IPS-18a (cell line): Measurements from ENCODE around the gene GPR18.

Source experiments
- H3K27ac ChIP-seq: one replicate; pipeline ENCODE4 v1.5.1; 2013; ENCODE audit warnings: low read length
- H3K27me3 ChIP-seq: one replicate; pipeline ENCODE4 v1.6.1; 2013; ENCODE audit warnings: mild to moderate bottlenecking, low read length; ENCODE audit not compliant: control insufficient read depth, insufficient read depth
- H3K36me3 ChIP-seq: one replicate; pipeline ENCODE4 v1.6.1; 2013; ENCODE audit warnings: low read depth, low read length; ENCODE audit not compliant: control insufficient read depth
- H3K4me1 ChIP-seq: one replicate; pipeline ENCODE4 v1.6.1; 2013; ENCODE audit warnings: low read depth, low read length; ENCODE audit not compliant: control insufficient read depth
- H3K4me3 ChIP-seq: one replicate; pipeline ENCODE4 v1.5.1; 2013; ENCODE audit warnings: low read length
- H3K9ac ChIP-seq: one replicate; pipeline ENCODE4 v1.6.1; 2013; ENCODE audit warnings: mild to moderate bottlenecking, low read length, moderate library complexity
- H3K9me3 ChIP-seq: one replicate; pipeline ENCODE4 v1.6.1; 2013; ENCODE audit warnings: low read depth, low read length; ENCODE audit not compliant: control insufficient read depth

The GPR18 gene

DNA sequence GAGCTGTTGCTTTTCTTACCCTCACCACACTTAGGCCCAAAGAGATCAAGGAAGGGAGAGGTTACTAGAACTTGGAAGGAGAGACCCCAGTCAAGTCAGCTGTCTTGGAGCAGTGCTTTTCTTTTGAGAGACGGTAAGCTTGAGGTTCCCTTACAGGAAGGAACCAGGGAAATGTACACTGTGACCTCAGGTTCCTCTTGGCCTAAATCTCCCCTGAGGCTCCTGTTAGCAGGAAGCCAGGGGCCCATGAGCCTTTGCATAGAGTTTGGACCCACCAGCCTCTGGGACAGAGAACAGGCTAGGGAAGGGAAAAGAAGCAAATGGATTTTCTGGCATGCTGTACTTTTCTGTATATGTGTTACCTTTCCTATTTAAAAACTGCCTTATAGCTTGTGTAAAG lies 5.9 kb upstream of the GPR18 start:
- Histone ChIP-seq H3K27ac (no peak overlapping the region), H3K36me3 (peaks cover 13% of the 10 kb centered on the region), H3K9me3 (no peaks in the 10 kb centered on the region), H3K4me3 (no peak overlapping the region), H3K27me3 (no peaks in the 10 kb centered on the region), H3K9ac (no peak overlapping the region), H3K4me1 (no peaks in the 10 kb centered on the region)

DNA sequence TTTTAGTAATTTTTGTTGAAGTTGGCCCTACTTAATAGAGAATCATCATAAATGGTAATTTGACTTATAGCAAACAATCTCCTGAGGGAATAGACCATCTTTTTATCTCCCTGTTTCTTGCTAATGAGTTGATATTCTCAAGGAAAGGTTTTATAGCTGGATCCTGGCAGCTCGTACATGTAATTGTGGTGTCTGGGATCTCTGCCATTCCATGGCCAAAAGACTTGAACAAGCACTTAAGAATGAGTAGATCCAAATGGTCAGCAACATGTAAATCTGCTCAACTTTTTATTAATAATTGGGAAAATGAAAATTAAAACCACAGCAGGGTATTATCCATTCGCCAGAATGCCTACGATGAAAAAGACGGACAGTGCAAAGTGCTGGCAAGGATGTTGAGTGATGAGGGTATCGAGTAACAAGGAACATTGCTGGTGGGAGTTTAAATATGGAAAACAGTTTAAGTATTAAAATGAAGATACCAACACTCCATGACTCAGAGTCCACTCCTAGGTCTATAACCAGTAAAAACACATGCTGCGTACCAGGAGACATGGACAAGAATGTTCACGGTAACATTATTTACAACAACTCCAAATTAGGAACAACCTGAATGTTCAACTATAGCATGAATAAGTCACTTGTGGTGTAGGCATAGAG lies 5.1 kb upstream of the GPR18 start:
- H3K36me3 ChIP-seq = peaks cover 13% of the 10 kb centered on the region
- H3K9me3 ChIP-seq = no peaks in the 10 kb centered on the region
- no peaks in the 10 kb centered on the region for H3K4me1 ChIP-seq
- H3K27ac ChIP-seq = no peak overlapping the region
- H3K4me3 ChIP-seq = no peak overlapping the region
- no peaks in the 10 kb centered on the region for H3K27me3 ChIP-seq
- no peak overlapping the region for H3K9ac ChIP-seq

DNA sequence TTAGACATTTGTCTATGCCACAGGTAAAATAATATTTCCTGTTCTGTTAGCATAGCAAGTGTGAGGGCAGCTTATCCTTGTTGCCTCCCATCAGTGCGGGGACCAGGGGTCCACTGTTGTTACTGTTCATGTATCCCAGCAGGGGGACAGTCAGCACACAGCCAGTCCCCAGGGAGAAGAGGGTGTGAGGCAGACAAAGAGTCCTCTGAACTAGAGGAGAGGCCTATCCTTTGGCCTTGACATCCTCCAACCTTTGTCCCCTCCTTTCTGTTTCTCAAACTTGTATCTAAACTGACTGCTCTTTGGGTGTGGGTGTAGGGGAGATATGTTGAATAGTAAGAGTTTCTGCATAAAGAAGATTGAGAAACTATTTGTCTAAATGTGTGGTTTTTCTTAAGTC lies 2.9 kb upstream of the GPR18 start:
- no peaks in the 10 kb centered on the region for H3K27me3 ChIP-seq
- no peaks in the 10 kb centered on the region for H3K4me1 ChIP-seq
- H3K9me3 ChIP-seq = no peaks in the 10 kb centered on the region
- no peak overlapping the region for H3K9ac ChIP-seq
- peaks cover 7% of the 10 kb centered on the region for H3K36me3 ChIP-seq
- H3K4me3 ChIP-seq = no peak overlapping the region
- H3K27ac ChIP-seq = no peak overlapping the region

DNA sequence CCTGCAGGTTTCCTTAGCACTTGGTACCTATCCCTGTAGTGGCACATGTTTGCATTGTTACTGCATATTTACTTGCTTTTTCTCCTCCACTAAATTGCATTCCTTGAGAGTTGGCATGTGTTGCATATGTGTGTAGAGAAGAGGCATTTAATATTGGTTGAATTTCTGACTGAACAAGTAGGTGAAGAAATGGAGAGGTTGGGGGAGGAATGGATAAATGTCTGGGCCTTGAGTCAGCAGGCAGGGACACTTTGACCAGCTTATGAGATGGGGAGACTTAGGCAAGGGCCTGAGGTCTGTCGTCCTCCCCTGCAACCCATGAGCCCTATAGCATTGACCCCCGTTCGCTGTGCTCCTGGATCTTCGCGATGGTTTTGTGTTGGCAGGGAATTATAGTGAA lies 2.0 kb upstream of the GPR18 start:
- Histone ChIP-seq H3K27ac (no peak overlapping the region), H3K9me3 (no peaks in the 10 kb centered on the region), H3K36me3 (peaks cover 10% of the 10 kb centered on the region), H3K27me3 (no peaks in the 10 kb centered on the region), H3K9ac (no peak overlapping the region), H3K4me3 (no peak overlapping the region), H3K4me1 (no peaks in the 10 kb centered on the region)

DNA sequence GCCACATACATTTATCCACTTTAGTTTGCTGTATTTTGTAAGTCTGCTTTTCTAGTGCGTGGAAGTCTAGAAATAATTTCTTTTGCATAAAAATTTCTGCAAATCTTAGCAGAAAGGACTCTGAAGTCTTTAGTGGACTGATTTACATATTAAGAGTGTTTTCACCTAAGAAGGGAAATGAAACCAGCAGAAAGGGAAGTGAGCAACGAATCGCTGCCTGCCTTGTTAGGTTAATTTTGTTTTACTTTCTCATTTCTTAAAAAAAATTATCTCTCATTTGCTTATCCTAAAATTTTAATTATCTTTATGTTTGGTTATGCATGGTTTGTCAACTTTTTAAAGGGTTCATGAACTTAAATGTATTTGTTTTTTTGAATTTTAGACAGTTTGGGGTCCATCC lies 767 bp upstream of the GPR18 start:
- H3K27ac ChIP-seq = no peak overlapping the region
- H3K9ac ChIP-seq = no peak overlapping the region
- H3K36me3 ChIP-seq = peaks cover 14% of the 10 kb centered on the region
- H3K4me1 ChIP-seq = no peaks in the 10 kb centered on the region
- H3K4me3 ChIP-seq = no peak overlapping the region
- no peaks in the 10 kb centered on the region for H3K9me3 ChIP-seq
- H3K27me3 ChIP-seq = no peaks in the 10 kb centered on the region

DNA sequence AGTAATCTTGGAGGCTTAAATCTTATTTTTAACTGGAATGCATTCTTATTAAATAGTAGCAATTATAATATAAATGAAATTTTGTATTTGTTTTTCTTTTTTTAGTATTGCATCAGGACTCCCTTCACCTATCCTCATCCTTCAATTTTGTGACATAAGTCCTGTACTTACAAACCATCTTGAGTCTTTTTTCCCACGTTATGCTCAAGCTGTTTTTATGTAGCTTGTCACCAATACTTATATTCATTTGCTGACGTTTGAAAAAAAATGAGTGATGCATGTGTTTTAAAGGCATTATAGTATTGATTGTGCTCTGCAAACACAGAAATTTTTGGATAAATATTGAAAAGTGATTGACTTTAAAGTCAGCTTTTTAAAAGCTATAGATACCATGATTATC lies 888 bp downstream of the GPR18 start:
- Histone ChIP-seq H3K27ac (no peak overlapping the region), H3K9ac (no peak overlapping the region), H3K4me1 (no peaks in the 10 kb centered on the region), H3K36me3 (peaks cover 14% of the 10 kb centered on the region), H3K4me3 (no peak overlapping the region), H3K27me3 (no peaks in the 10 kb centered on the region), H3K9me3 (no peaks in the 10 kb centered on the region)

DNA sequence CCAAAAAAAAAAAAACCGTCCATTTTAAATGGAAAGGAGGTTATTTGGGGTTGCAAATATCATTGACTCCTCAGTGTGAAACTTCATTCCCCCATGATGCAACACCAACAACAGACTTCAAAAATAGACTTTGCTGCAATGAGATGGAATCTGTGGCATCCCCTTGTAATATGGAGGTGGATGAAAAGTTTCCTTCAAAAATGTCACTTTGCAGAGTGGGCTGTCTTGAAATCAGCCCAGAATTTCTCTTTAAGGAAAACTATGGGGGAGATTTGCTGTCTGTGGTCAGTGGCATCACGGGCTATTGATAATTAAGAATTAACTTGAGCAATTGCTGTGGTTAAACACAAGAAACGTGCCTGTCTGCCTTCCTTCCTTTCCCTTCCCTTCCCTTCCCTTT lies 1.5 kb downstream of the GPR18 start:
- Histone ChIP-seq H3K27ac (no peak overlapping the region), H3K4me3 (no peak overlapping the region), H3K27me3 (no peaks in the 10 kb centered on the region), H3K36me3 (peaks cover 14% of the 10 kb centered on the region), H3K4me1 (no peaks in the 10 kb centered on the region), H3K9me3 (no peaks in the 10 kb centered on the region), H3K9ac (no peak overlapping the region)

DNA sequence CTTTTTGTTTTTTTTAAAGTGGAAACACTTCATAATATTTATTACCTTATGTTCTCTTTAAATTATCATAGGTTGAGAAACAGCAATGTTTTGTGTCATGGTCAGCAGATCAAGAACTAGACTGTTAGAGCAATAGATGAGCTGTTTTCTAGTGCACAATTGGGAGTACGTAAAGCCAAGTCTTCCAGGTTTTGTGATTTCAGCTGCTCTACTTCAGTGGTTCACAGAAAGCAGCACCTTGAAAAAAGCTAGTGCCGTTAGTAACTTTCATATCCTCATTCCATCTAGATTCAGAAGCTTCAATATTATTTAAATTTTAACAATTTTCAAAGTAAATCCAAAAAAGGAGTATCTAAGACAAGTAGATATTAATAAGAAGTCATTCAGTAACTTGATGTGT lies 1.9 kb downstream of the GPR18 start:
- Histone ChIP-seq H3K36me3 (peaks cover 14% of the 10 kb centered on the region), H3K4me3 (no peak overlapping the region), H3K9ac (no peak overlapping the region), H3K4me1 (peaks cover 3% of the 10 kb centered on the region), H3K27me3 (no peaks in the 10 kb centered on the region), H3K27ac (no peak overlapping the region), H3K9me3 (no peaks in the 10 kb centered on the region)

DNA sequence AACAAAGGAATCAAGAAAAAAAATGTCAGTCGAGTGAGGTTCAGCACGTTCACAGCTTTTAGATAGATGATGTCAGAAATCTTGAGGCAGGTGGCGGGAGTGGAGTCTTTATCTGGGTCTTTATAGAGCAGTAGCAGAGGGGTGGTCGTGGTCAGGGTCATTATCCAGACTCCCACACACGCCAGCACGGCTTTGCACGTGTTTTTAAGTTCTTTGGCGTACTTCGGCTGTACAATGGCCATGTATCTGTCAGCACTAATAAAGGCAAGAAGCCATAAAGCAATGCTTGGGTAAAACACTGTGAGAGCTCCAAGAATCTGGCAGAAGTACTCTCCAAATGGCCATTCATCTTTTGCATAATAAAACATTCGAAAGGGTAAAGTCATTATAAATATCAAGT lies 2.9 kb downstream of the GPR18 start:
- no peaks in the 10 kb centered on the region for H3K27me3 ChIP-seq
- peaks cover 3% of the 10 kb centered on the region for H3K4me1 ChIP-seq
- no peaks in the 10 kb centered on the region for H3K9me3 ChIP-seq
- no peak overlapping the region for H3K9ac ChIP-seq
- no peak overlapping the region for H3K4me3 ChIP-seq
- H3K36me3 ChIP-seq = peaks cover 14% of the 10 kb centered on the region
- H3K27ac ChIP-seq = no peak overlapping the region

DNA sequence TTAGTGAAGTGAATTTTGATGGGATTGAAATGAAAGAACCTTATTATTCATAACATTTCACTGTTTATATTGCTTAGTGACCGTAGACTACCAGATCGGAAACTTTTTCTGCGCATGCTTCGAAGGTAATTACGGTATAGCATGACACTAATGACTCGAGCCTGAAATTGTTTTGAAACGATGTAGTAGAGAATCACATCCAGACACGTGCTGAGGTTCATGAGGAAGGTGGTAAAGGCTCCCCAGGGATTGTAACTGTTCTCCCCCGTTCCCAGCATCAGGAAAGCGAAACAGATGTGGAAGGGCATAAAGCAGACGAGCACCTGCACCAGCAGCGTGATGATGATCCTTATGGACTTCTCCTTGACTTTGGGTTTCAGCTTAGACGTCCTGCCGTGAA lies 3.3 kb downstream of the GPR18 start:
- Histone ChIP-seq H3K27me3 (no peaks in the 10 kb centered on the region), H3K9me3 (no peaks in the 10 kb centered on the region), H3K4me3 (no peak overlapping the region), H3K9ac (no peak overlapping the region), H3K27ac (no peak overlapping the region), H3K4me1 (peaks cover 3% of the 10 kb centered on the region), H3K36me3 (peaks cover 12% of the 10 kb centered on the region)

DNA sequence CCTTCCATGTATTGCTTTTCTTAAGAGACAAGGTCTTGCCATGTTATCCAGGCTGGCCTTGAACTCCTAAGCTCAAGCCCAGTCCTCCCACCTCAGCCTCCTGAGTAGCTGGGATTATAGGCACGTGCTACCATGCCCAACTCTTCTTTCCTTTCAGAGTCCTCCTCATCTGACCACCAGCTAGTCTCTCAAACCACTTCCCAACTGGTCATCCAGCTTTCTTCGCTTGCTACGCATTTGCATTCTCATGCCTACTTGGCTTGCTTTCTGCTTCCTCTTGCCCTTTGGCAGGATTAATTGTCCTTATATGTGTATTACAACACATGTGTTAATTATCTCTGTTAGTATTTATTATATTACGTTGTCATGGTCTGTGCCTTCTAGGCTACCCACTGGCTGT lies 6.3 kb downstream of the GPR18 start:
- Histone ChIP-seq H3K9me3 (no peaks in the 10 kb centered on the region), H3K36me3 (peaks cover 7% of the 10 kb centered on the region), H3K27me3 (no peaks in the 10 kb centered on the region), H3K9ac (no peak overlapping the region), H3K4me1 (peaks cover 3% of the 10 kb centered on the region), H3K4me3 (no peak overlapping the region), H3K27ac (no peak overlapping the region)

DNA sequence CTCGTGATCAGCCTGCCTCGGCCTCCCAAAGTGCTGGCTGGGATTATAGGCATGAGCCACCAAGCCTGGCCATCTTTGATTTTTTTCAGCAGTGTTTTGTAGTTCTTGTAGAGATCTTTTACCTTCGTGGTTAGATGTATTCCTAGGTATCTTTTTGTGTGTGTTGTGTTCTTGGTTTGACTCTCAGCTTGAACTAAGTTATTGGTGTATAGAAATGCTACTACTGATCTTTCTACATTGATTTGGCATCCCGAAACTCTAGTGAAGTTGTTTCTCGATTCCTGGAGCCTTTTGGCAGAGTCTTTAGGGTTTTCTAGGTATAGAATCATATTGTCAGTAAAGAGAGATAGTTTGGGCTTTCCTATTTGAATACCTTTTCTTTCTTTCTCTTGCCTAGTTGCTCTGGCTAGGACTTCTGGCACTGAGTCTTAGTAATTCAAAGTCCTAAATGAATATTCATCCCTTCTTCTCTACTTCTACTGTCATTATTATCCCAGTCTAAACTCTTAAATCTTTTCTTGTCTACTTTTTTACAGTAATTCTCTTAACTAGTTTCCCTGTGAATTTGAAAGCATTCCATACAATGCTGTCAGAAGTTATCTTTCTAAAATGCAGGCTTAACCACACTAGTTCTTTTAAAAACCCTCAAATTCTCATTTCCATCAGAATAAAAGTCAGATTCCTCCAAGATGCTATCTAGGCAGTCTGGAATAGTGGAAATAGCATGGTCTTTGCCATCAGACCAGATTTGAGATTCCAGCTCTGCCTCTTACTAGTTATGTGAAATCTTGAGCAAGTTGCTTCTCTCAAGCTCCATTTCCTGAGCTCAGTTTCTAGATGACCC lies 7.0 kb downstream of the GPR18 start:
- peaks cover 3% of the 10 kb centered on the region for H3K4me1 ChIP-seq
- no peak overlapping the region for H3K27ac ChIP-seq
- peaks cover 10% of the 10 kb centered on the region for H3K36me3 ChIP-seq
- no peak overlapping the region for H3K9ac ChIP-seq
- no peaks in the 10 kb centered on the region for H3K27me3 ChIP-seq
- no peak overlapping the region for H3K4me3 ChIP-seq
- no peaks in the 10 kb centered on the region for H3K9me3 ChIP-seq
